B cell (primary cell): ENCODE measurements around the gene B3GALT6.

Source experiments
- EZH2 ChIP-seq: IDR thresholded peaks from 2 replicates; pipeline ENCODE4 v1.6.1; 2012; ENCODE audit warnings: borderline replicate concordance, low read depth, mild to moderate bottlenecking, moderate library complexity, low read length; ENCODE audit not compliant: insufficient read depth, poor library complexity, severe bottlenecking
- TF ChIP-seq, protein P1 (sequence below): fragments of 200-600 bp; IDR thresholded peaks from one replicate; pipeline ENCODE4 v1.8.0; 2022; ENCODE audit warnings: antibody characterized with exemption, mild to moderate bottlenecking

DNA sequence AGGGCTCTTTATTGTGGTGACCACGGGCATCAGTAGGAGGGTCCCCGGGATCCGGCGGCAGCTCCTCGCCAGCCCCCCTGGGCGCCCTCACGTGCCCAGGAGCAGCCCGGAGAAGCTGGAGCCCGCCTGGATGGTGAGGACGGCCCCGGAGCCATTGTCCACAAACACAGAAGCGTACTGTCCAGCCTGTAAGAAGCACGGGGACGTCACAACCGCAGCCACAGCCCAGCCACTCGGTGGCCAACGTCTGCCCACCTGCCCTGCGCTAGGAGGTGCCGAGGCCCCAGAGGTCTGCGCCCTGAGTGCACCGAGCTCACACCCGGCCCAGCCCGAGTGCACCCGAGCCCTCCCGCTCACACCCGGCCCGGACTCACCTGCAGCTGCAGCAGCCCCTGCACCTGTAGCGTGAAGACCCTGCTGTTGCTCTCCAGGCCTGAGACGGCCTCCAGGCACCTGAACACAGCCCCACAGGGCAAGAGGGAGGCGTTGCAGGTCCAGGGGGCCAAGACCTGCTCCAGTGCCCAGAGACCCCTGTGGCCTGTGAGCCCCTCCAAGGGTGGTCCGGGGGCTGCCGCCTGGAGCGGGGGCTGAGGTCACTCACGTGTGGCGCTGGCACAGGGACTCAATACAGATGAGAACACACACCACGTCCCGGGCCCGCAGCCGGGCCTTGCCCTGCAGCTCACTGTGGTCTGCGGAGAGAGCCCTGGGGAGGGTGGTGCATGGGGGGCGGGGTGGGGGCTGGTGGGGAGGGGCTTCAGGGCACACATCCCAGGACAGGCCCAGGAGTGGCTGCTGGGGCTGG, 10.6 kb downstream of the B3GALT6 start:
- TF ChIP-seq, protein P1, sequence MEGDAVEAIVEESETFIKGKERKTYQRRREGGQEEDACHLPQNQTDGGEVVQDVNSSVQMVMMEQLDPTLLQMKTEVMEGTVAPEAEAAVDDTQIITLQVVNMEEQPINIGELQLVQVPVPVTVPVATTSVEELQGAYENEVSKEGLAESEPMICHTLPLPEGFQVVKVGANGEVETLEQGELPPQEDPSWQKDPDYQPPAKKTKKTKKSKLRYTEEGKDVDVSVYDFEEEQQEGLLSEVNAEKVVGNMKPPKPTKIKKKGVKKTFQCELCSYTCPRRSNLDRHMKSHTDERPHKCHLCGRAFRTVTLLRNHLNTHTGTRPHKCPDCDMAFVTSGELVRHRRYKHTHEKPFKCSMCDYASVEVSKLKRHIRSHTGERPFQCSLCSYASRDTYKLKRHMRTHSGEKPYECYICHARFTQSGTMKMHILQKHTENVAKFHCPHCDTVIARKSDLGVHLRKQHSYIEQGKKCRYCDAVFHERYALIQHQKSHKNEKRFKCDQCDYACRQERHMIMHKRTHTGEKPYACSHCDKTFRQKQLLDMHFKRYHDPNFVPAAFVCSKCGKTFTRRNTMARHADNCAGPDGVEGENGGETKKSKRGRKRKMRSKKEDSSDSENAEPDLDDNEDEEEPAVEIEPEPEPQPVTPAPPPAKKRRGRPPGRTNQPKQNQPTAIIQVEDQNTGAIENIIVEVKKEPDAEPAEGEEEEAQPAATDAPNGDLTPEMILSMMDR = no peak
- TF ChIP-seq EZH2 = no peak
